ENCODE measurements around the gene TGFBI. TPM values are rescaled to one million over a fixed set of nuclear protein-coding genes. Genes with fewer than 3 reads are reported as not detected.

The TGFBI gene
- total and polyA plus RNA-seq, 4 donors = 66.1 to 245 (median 132) TPM

GRCh38 chr5:136058039-136058971 is 29.5 kb downstream of the TGFBI start:
- peak overlapping the region; percentile 81 for H3K27ac ChIP-seq (ENCODE audit: low read depth, low read length)
- peaks cover 15% of the 10 kb centered on the region for H3K4me1 ChIP-seq (ENCODE audit: control insufficient read depth, insufficient read depth, low read length)
- H3K36me3 ChIP-seq (ENCODE audit: control insufficient read depth, insufficient read depth, low read length) = peaks cover 2% of the 10 kb centered on the region

GRCh38 chr5:136058972-136059354 is 30.2 kb downstream of the TGFBI start:
- no peaks in the 10 kb centered on the region for H3K9me3 ChIP-seq (ENCODE audit: control insufficient read depth, insufficient read depth, low read length)
- H3K27ac ChIP-seq (ENCODE audit: low read depth, low read length) = peak overlapping the region; percentile 81
- WGBS (ENCODE audit: insufficient coverage) = 78% methylated on average over 1 of the region's 6 CpGs
- DNase-seq (ENCODE audit: low read depth in 4 of 6, low spot score in 6 of 6) = no peak
- H3K4me1 ChIP-seq (ENCODE audit: control insufficient read depth, insufficient read depth, low read length) = peaks cover 15% of the 10 kb centered on the region
- no peak overlapping the region for H3K4me3 ChIP-seq (ENCODE audit: low read depth, low read length)
- no peaks in the 10 kb centered on the region for H3K27me3 ChIP-seq (ENCODE audit: control insufficient read depth, insufficient read depth, low read length)
- peaks cover 2% of the 10 kb centered on the region for H3K36me3 ChIP-seq (ENCODE audit: control insufficient read depth, insufficient read depth, low read length)

More at GRCh38 chr5:136058039-136058971, 29.5 kb downstream of the TGFBI start:
- no peak overlapping the region for H3K4me3 ChIP-seq (ENCODE audit: low read depth, low read length)
- no peaks in the 10 kb centered on the region for H3K27me3 ChIP-seq (ENCODE audit: control insufficient read depth, insufficient read depth, low read length)
- 30% methylated on average over 5 of the region's 10 CpGs for WGBS (ENCODE audit: insufficient coverage)
- H3K9me3 ChIP-seq (ENCODE audit: control insufficient read depth, insufficient read depth, low read length) = no peaks in the 10 kb centered on the region
- DNase-seq (ENCODE audit: low read depth in 4 of 6, low spot score in 6 of 6) = peak in 1 of 6 donors; percentile 57

- H3K36me3 ChIP-seq (ENCODE audit: control insufficient read depth, insufficient read depth, low read length) = peaks cover 2% of the 10 kb centered on the region
- no peak overlapping the region for H3K4me3 ChIP-seq (ENCODE audit: low read depth, low read length)
- no peaks in the 10 kb centered on the region for H3K27me3 ChIP-seq (ENCODE audit: control insufficient read depth, insufficient read depth, low read length)
- peaks cover 15% of the 10 kb centered on the region for H3K4me1 ChIP-seq (ENCODE audit: control insufficient read depth, insufficient read depth, low read length)
- no peaks in the 10 kb centered on the region for H3K9me3 ChIP-seq (ENCODE audit: control insufficient read depth, insufficient read depth, low read length)
- no peak overlapping the region for H3K27ac ChIP-seq (ENCODE audit: low read depth, low read length)
- 74% methylated on average over 7 of the region's 7 CpGs for WGBS (ENCODE audit: insufficient coverage)
- DNase-seq (ENCODE audit: low read depth in 4 of 6, low spot score in 6 of 6) = no peak
Observed at GRCh38 chr5:136060963-136061362, 32.2 kb downstream of the TGFBI start.

- WGBS (ENCODE audit: insufficient coverage) = 94% methylated on average over 6 of the region's 6 CpGs
- Histone ChIP-seq H3K9me3 (ENCODE audit: control insufficient read depth, insufficient read depth, low read length) (no peaks in the 10 kb centered on the region), H3K4me1 (ENCODE audit: control insufficient read depth, insufficient read depth, low read length) (peaks cover 8% of the 10 kb centered on the region), H3K36me3 (ENCODE audit: control insufficient read depth, insufficient read depth, low read length) (peaks cover 2% of the 10 kb centered on the region), H3K4me3 (ENCODE audit: low read depth, low read length) (no peak overlapping the region), H3K27me3 (ENCODE audit: control insufficient read depth, insufficient read depth, low read length) (no peaks in the 10 kb centered on the region), H3K27ac (ENCODE audit: low read depth, low read length) (no peak overlapping the region)
- no peak for DNase-seq (ENCODE audit: low read depth in 4 of 6, low spot score in 6 of 6)
Observed at GRCh38 chr5:136061630-136062365, 33.0 kb downstream of the TGFBI start.

- Histone ChIP-seq H3K27me3 (ENCODE audit: control insufficient read depth, insufficient read depth, low read length) (no peaks in the 10 kb centered on the region), H3K27ac (ENCODE audit: low read depth, low read length) (no peak overlapping the region), H3K4me3 (ENCODE audit: low read depth, low read length) (no peak overlapping the region), H3K9me3 (ENCODE audit: control insufficient read depth, insufficient read depth, low read length) (no peaks in the 10 kb centered on the region), H3K4me1 (ENCODE audit: control insufficient read depth, insufficient read depth, low read length) (peaks cover 5% of the 10 kb centered on the region), H3K36me3 (ENCODE audit: control insufficient read depth, insufficient read depth, low read length) (peaks cover 2% of the 10 kb centered on the region)
- DNase-seq (ENCODE audit: low read depth in 4 of 6, low spot score in 6 of 6) = peak in 1 of 6 donors; percentile 34
- WGBS (ENCODE audit: insufficient coverage) = 100% methylated on average over 1 of the region's 6 CpGs
Observed at GRCh38 chr5:136062366-136063274, 33.8 kb downstream of the TGFBI start.

GRCh38 chr5:136063778-136064465 is 35.1 kb downstream of the TGFBI start:
- Histone ChIP-seq H3K4me1 (ENCODE audit: control insufficient read depth, insufficient read depth, low read length) (no peaks in the 10 kb centered on the region), H3K9me3 (ENCODE audit: control insufficient read depth, insufficient read depth, low read length) (no peaks in the 10 kb centered on the region), H3K4me3 (ENCODE audit: low read depth, low read length) (no peak overlapping the region), H3K27ac (ENCODE audit: low read depth, low read length) (no peak overlapping the region), H3K27me3 (ENCODE audit: control insufficient read depth, insufficient read depth, low read length) (no peaks in the 10 kb centered on the region), H3K36me3 (ENCODE audit: control insufficient read depth, insufficient read depth, low read length) (peaks cover 2% of the 10 kb centered on the region)
- WGBS (ENCODE audit: insufficient coverage) = 88% methylated on average over 5 of the region's 8 CpGs
- no peak for DNase-seq (ENCODE audit: low read depth in 4 of 6, low spot score in 6 of 6)

GRCh38 chr5:136064510-136064909 is 35.7 kb downstream of the TGFBI start:
- 100% methylated on average over 1 of the region's 4 CpGs for WGBS (ENCODE audit: insufficient coverage)
- Histone ChIP-seq H3K27me3 (ENCODE audit: control insufficient read depth, insufficient read depth, low read length) (no peaks in the 10 kb centered on the region), H3K27ac (ENCODE audit: low read depth, low read length) (no peak overlapping the region), H3K9me3 (ENCODE audit: control insufficient read depth, insufficient read depth, low read length) (no peaks in the 10 kb centered on the region), H3K4me1 (ENCODE audit: control insufficient read depth, insufficient read depth, low read length) (no peaks in the 10 kb centered on the region), H3K36me3 (ENCODE audit: control insufficient read depth, insufficient read depth, low read length) (peaks cover 2% of the 10 kb centered on the region), H3K4me3 (ENCODE audit: low read depth, low read length) (no peak overlapping the region)
- DNase-seq (ENCODE audit: low read depth in 4 of 6, low spot score in 6 of 6) = no peak

- Histone ChIP-seq H3K4me3 (ENCODE audit: low read depth, low read length) (no peak overlapping the region), H3K27me3 (ENCODE audit: control insufficient read depth, insufficient read depth, low read length) (no peaks in the 10 kb centered on the region), H3K4me1 (ENCODE audit: control insufficient read depth, insufficient read depth, low read length) (peaks cover 2% of the 10 kb centered on the region), H3K27ac (ENCODE audit: low read depth, low read length) (no peak overlapping the region), H3K36me3 (ENCODE audit: control insufficient read depth, insufficient read depth, low read length) (peaks cover 2% of the 10 kb centered on the region), H3K9me3 (ENCODE audit: control insufficient read depth, insufficient read depth, low read length) (no peaks in the 10 kb centered on the region)
- WGBS (ENCODE audit: insufficient coverage) = 100% methylated on average over 1 of the region's 2 CpGs
- DNase-seq (ENCODE audit: low read depth in 4 of 6, low spot score in 6 of 6) = no peak
Observed at GRCh38 chr5:136065588-136065987, 36.8 kb downstream of the TGFBI start.
